ENCODE data around the gene MNAT1.
A peak's percentile ranks its signal among the peaks of the same experiment; 100 is the strongest.
"Not testable (repeated sequence)": the region's sequence is repeated elsewhere in the genome, so short reads cannot be mapped to it uniquely, and the experiment has no call there.

The MNAT1 gene

DNA sequence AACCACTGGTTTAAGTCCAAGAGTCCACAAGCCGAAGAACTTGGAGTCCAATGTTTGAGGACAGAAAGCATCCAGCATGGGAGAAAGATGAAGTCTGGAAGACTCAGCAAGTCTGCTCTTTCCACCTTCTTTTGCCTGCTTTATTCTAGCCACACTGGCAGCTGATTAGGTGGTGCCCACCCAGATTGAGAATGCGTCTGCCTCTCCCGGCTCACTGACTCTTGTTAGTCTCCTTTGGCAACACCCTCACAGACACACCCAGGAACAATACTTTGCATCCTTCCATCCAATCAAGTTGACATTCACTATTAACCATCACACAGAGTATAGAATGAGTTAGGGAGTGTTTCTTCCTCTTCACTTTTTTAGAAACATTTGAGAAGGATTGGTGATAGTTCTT is 156.1 kb downstream of the MNAT1 start:
- DNase-seq: not testable (repeated sequence)

DNA sequence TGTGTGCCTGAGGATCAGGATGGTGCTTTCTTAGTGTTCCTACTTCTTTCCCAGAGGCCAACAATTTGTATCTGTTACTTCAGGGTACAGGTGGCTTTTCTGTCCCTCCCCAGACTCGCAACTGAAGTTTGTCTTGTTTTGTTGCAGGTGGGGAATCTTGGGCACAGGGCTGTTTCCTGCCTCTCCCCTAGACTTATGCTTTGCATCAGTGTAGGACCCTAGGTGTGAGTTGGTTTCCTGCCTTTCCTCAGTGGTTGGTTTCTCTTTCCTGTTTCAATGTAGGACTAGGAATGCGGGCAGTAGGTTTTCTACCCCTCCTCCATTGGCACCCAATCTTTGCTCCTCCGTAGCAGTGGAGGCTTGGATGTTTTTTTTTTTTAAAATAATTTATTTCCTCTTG is 159.3 kb downstream of the MNAT1 start:
- DNase-seq: no peak

DNA sequence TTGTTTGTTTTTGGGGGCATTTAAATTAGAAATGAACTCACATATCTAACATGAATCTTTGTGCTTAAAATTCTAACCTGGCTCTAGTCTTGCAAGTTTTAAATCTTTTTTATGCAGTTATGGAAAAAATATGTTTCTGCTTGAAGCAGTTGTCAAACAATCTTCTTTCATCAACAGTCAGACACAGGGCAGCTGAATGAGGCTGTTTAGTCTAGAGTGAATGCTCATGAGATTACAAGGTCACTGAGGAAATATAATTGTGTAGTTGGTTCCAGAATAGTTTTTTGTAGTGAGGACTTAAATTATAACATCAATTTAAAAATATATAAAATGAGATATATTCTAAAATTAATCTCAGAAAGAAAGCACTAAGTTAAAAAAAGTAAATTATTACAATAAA is 169.8 kb downstream of the MNAT1 start:
- DNase-seq: no peak

DNA sequence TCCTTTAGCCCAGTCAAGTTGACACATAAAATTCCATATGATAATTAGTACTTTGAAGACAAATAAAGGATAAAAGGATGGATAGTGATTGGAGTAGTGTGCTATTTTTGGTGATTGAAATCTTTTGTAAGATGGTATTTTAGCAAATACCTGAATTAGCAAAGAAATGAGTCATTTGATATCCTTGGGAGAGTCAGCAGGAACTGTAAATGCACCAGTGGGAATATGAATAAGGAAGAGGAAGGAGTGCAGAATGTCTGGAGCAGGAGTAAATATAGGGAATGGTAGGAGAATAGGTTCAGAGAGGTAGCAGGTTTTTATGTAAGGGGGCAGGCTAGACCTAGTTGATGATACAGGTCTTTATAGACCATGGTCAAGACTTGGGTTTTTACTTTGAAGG is 171.4 kb downstream of the MNAT1 start:
- DNase-seq: no peak

DNA sequence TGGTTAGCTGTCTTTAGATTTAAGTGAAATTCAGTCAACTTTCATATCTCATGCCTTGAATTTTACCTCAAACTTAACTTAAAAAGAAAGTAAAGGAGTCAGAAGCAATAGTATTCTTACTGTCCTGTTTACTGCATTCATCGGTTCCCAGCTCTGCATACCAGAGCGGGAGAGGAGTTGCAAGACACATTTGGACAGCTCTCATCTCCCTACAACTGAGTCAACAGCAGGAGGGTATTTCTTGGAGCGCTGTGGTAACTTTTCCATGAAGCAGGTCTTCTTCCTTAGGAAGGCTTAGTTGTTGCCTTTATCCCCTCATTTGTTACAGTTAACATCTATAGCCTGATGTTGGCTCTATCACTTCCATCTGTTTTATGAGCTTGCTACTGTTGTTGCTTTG is 181.2 kb downstream of the MNAT1 start:
- DNase-seq: no peak

DNA sequence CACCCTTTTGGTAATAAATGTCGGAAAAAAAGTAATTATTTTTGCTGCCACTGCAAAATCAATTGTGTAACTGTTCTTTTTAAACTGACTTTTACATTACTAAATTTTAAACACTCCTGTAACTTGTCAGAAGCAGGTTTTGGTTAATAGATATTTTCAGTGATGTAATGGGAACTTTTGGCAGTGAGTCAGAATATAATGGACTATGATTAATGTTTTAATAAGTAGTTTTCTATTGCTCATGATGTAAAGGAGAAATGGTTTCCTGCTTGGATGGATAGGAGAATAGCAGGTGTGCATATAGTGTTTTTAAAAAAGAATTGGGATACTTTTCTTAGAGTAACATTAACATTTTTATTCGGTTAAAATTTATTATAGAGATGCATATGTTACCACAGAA is 187.5 kb downstream of the MNAT1 start:
- no peak for DNase-seq

DNA sequence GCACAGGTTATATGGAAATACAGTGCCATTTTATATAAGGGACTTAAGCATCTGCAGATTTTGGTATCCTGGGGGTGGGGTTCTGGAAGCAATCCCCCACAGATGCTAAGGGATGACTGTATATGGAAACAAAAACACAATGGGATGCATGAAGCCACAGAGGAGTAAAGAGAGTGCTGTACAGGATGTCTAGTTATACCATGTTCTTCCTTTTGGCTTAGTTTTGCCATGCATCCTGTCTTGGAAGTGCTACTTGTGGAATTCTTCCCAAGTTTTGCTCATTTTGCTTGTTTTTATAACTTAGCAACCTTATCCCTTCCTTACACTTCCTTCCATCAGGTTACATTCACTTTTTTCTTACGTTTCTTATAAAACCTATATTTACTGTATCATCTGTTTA is 190.7 kb downstream of the MNAT1 start:
- DNase-seq: no peak

DNA sequence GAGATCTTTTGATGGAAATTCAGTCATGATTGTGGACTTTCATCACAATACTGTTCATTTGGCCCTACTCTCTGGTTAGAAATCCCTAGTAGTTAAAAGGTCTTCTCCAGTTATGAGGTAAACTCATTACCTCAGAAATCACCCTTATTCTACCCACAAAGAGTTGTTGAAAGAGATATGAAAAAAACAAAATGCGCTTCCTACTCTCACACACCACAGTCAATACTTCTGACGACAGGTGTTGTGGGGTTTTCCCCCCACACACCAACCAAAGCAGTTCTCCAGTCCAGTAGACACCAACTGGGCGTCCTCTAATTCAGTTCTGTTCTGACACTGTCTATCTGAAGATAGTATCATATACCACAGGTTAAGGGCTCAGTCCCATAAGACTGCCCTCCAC is 191.4 kb downstream of the MNAT1 start:
- no peak for DNase-seq

DNA sequence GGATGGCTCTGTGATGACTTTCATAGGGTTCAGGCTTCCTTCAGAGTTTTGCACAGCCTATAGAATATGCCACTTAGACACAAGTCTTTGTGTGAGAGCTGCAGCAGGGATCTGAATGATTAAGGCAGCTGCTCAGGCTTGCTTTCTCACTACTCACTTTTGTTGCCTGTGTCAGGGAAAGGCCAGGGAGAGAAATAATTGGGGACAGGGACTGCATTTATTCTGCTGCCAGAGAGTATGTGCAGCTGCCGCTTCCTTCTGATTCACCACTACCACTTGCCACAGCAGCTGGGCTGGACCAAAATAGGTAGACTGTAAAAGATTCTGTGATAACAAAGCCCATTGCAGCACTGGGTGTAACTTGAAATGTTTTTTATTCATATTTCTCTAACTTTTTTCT is 196.7 kb downstream of the MNAT1 start:
- peak; percentile 1 for DNase-seq

DNA sequence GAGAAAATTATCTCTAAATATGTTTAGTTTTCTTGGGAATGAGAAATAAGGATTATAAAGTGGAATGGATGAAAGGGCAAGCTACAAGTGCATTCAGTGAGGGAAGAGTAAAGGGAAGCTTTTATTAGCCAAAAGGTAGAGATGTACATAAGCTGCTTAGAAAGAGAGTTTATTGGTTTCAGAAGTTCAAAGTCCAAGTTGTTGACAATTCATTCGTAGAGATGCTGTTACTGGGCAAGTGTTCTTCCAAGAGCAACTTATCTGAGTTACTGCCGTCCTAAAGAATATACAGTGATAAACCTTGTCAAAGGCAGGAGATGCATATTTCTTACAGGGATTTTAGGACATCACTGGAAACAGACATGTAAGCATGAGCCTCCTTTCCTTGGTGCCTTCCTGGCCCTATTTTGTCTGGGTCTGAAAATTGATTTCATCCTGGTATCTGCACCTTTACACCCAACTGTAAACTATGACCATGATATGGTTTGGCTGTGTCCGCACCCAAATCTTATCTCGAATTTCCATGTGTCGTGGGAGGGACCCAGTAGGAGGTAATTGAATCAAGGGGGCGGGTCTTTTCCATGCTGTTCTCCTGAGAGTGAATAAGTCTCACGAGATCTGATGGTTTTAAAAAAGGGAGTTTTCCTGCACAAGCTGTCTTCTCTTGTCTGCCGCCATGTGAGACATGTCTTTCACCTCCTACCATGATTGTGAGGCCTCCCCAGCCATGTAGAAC is 199.5 kb downstream of the MNAT1 start:
- peak; percentile 81 for DNase-seq

DNA sequence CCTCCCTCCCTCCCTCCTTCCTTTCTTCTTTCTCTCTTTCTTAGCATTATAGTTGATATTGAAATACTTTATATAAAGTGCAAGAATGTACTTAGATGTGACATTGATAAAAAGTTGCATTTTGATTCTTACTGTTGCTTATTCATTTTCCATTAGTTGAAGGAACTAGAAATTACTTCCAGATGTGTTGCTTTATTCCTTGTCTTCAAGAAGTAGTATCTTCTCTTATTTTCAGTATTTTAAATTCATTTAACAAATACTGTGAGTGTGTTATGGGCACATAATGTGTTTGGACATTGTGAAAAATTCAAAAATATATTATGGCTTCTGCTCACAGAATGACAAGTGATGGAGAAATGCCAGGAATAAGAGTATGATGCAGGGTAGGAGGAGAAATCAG is 200.8 kb downstream of the MNAT1 start:
- no peak for DNase-seq

DNA sequence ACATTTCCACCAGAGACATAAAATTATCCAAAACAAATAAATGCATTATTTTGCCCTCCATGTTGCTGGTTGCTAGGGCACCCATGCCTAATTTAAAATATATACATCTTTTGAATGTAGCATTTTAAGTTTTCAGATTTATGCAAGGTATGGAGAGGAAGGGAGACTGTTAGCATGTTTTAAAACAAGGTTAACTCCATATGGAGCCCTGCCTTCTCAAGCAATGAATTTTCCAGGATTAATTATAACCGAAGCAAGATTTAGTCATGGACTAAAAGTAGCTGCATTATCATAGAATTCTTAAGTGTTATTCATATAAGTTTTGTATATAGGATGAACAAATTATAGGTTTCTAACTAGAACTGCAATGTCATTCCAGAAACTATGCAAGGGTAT is 209.1 kb downstream of the MNAT1 start:
- DNase-seq: no peak

DNA sequence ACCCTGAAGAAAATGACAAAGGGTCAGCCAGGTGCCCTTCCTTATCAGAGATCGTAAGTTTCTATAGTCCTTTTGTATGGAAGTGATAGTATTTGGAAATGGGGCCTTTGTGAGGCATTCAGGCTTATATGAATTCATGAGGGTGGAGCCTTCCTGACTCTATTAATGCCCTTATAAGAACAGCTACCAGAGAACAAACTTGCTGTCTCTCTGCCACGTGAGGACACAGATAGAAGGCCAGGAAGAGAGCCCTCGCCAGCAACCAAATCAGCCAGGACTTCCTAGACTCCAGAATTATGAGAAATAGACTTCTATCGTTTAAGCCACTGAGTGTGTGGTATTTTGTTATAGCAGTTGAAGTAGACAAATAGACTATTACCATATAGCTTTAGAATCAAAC is 209.6 kb downstream of the MNAT1 start:
- DNase-seq: peak; percentile 6

DNA sequence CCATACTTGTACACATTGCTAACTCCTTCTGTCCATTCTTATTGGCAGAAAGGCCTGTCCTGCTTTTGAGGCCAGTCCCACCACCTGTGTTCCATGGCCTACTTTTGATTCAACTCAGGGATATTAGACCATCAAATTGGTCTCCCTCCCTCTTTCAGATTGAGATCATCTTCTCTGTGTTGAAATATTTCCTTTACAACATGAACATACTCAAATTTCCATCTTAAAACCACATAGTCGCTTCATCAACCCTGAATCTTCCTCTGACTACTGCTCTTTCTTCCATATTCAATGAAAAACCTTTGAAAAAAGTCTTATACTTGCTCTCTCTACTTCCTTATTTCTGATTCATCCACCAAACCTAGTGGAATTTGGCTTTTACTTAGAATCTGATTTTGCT is 211.4 kb downstream of the MNAT1 start:
- peak; percentile 24 for DNase-seq

DNA sequence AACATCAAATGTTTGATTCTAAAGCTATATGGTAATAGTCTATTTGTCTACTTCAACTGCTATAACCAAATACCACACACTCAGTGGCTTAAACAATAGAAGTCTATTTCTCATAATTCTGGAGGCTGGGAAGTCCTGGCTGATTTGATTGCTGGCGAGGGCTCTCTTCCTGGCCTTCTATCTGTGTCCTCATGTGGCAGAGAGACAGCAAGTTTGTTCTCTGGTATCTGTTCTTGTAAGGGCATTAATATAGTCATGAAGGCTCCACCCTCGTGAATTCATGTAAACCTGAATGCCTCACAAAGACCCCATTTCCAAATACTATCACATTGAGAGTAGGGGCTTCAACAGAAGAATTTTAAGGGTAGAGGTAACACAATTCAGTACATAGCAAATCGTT is 212.2 kb downstream of the MNAT1 start:
- no peak for DNase-seq

DNA sequence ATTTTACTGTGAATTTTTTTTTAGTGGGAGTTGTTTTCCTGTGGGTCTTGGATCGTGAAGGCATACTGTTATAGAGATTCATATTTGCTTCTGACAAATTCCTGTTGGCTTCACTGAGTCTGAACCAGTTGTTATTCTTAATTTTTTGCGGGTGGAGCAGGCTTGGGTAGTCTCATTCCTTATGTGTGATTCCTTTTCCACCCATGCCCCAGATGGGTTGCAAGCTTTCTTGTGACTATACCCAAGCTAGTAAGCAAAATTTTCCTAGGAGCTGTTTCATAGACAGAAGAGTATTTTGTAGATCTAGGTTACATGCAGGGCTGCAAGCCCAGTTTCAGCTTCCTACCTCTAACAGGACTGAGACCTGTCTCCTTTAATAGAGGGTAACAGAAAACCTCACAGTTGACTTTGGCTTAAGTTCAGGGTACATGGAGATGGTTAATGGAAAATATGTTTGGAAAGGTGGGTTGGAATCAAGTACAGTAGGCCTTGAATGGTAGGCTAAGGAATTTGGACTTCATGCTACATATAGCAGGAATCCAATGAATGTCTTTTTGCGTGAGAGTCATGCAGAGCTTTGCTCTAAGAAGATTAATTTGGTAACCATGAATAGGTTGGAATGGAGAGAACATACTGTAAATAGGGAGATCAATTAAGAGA is 217.3 kb downstream of the MNAT1 start:
- DNase-seq: no peak

DNA sequence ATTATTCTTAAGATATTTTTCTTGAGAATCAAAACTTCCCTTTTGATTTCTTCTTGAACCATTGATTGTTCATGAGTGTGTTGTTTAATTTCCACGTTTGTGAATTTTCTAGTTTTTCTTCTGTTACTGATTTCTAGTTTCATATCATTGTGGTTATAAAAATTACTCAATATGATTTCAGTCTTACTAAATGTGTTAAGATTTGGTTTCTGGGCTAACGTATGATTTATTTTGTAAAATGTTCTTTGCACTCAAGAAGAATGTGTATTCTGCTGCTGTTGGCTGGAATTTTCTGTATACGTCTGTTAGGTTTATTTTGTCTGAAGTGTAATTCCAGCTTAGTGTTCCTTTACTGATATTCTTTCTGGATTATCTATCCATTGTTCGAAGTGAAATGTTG is 221.6 kb downstream of the MNAT1 start:
- DNase-seq: no peak

DNA sequence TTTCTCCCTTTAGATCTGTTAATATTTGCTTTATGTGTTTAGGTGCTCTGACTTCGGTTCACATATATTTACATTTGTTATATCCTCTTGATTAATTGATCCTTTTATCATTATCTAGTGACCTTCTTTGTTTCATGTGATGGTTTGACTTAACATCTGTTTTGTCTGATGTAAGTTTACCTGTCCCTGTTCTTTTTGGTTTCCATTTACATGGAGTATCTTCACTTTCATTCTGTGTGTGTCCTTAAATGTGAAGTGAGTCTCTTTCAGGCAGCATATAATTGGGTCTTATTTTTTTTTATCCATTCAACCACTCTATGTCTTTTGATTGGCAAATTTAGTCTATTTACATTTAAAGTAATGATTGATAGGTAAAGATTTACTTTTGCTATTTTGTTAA is 222.1 kb downstream of the MNAT1 start:
- DNase-seq: no peak

DNA sequence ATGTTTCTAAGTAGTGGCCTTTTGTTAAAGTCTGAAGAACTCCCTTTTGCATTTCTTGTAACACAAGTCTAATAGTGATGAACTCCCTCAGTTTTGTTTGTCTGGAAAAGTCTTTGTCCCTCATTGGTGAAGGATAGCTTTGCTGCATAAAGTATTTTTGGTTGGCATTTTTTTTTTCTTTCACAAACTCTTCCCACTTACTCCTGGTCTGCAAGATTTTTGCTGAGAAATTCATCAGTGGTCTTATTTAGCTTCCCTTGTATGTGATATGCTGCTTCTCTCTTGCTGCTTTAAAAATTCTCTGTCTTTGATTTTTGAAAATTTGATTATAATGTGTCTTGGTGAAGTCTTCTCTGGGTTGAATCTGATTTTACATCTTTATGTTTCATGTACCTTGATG is 223.6 kb downstream of the MNAT1 start:
- DNase-seq: no peak

DNA sequence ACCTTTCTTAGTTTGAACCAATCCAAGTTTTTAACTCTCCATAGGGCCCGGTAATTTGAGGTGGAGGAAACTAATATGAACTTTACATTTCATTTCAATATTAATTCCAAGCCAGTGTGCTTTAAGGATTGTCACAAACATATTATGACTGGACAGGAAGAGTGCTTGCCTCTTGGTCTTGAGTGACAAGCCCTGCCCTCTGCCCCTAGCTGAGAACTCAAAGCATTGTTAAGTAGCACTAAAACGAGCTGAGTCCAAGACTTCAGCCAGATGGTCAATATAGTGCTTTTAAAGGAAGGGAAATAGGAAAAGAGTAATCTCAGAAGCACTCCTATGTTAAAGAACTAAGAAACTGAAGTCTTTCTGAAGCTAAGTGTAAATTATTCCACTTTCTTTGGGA is 229.2 kb downstream of the MNAT1 start:
- DNase-seq: no peak

DNA sequence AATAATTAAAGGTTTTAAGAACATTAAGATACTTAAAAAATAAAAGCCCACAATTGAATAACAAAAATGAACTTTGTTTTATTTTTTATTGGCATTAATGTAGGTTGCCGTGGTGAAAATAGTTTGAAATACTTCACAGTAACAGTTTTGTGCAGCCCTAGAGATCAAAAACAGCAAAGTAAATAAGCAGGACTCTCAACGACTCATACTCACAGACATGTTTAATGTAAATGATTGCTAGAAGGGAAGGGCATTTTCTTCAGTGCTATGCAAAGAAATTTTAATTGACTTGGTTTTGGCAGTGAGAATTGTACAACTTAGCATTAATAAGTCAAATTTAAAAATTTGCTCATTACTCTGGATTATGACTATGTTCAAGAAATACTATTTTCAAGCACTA is 230.3 kb downstream of the MNAT1 start:
- no peak for DNase-seq

DNA sequence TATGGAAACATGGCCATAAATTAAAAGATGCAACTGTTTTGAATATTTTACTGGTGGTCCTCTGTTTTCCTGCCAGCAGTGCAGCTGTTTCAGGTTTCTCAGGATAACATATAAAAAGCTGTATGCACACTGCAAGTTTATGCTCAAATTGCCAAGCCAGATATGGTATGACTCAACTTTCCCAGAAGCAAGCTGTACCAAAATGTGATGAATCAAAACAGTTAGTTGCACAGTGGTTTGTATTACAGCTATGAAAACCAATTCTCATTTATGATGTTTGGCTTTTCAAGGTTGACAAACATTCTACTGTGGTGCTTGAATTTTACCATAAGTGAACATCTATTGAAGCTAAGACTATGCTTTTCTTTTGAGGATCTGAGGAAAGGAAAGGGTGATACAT is 230.8 kb downstream of the MNAT1 start:
- DNase-seq: peak; percentile 5

DNA sequence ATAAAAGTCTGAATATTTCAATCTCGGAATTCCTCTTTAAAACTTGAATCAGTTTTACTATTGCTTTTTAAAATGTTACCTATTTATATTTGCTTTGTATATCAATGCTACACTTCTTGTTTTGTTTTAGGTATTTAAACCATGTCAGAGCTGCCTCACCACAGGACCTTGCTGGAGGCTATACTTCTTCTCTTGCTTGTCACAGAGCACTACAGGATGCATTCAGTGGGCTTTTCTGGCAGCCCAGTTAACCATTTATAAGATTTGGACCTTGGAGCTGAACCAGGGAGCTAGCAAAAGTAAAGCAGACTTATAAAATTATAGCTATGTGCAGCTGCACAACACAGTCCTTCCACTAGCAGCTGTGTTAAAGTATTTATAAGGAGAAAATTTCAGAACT is 233.5 kb downstream of the MNAT1 start:
- no peak for DNase-seq

DNA sequence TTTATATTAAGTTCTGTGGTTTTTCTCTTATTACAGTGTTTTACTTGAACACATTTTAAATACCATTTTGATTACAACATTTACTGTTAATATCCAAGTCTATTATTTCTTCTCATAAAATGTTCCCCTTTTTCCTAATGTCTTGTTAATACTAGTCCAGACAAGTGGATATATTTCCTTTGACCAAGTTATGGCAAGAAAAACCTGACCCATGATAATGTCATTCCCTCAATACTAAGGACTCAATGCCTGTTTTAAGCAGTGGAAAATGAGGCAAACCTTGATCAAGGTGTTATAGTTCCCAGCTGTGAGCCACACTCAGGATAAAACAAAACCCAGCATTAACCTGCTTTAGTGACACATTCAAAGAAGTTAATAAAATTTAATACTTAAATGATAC is 234.1 kb downstream of the MNAT1 start:
- no peak for DNase-seq

DNA sequence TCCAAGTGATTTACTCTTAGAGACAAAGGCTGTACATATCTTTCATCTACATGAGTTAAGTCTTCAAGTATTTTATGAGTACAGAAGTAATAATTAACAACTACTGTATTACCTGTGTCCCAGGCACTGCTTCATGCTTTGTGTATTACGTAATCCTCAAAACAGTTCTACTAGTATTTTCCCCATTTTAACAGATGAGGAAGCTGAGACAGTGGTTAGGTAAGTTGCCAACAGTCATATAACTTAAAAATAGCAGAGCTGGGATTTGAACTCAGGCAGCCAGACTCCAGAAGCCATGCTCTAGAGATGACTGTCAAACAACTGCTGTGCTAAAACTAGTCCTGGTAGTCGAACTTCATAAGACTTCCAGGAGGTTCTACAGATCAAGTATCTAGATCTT is 235.6 kb downstream of the MNAT1 start:
- peak; percentile 13 for DNase-seq
